Measurements from ENCODE around the gene PIP5K1C. TPM values are rescaled to one million over a fixed set of nuclear protein-coding genes. Genes with fewer than 3 reads are reported as not detected.
A peak's percentile ranks its signal among the peaks of the same experiment; 100 is the strongest.
"Not testable (repeated sequence)": the region's sequence is repeated elsewhere in the genome, so short reads cannot be mapped to it uniquely, and the experiment has no call there.

PIP5K1C gene
- total RNA-seq, 1 donor from 2014 or later, result 42.0 TPM

DNA sequence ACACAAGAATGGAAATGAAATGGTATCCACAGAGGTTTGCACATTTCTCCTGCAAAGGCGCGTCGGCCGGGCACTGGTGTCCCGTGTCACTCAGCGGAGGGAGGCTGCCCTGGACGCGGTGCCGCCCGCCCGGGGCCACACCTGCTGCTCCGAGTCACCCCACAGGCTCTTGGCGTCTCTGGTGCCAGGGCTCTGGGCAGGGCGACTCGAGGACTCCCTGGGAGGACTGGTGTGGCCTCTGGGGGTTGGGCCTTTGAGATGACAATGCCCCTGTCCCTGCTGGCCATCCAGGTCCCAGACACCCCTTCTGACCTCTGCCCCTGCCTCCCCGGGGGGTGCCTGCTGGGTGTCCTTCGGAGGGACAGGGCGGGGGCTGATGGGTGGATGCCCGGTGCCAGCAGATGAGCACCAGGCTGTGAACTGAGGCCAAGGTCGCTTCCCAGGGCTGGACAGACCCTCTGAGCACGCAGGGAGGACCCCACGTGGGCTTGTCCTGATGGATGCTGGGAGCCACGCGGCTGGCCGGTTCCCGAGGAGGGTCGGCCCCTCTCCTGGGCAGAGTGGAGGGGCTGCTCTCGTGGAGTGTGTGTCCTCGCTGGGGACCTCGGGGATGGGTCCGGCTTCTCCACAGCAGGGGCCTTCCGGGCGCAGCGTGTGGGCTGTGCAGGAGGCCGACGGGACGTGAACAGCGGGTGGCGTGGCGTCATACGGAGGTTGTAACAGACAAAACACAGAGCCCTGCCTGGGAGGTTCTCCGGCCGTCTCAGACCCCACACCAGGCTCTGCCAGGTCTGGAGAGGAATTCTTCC lies 69.0 kb downstream of the PIP5K1C start:
- Mint-ChIP-seq H3K4me3 (ENCODE audit: unreplicated experiment) (no peak overlapping the region), H3K4me1 (ENCODE audit: low read depth, unreplicated experiment) (no peaks in the 10 kb centered on the region), H3K27me3 (ENCODE audit: low read depth, unreplicated experiment) (no peaks in the 10 kb centered on the region), H3K27ac (ENCODE audit: unreplicated experiment) (no peak overlapping the region), H3K9me3 (ENCODE audit: unreplicated experiment) (no peaks in the 10 kb centered on the region), H3K36me3 (ENCODE audit: low read depth, unreplicated experiment) (peaks cover 4% of the 10 kb centered on the region)
- DNase-seq (ENCODE audit: low read depth) (no peak), FAIRE-seq (no peak)
- H3K27ac ChIP-seq (ENCODE audit: low read depth, low read length), result no peak overlapping the region
- H4K20me1 ChIP-seq (ENCODE audit: insufficient read depth, low read length), result peaks cover 1% of the 10 kb centered on the region
- H3K79me2 ChIP-seq (ENCODE audit: insufficient read depth, low read length), result peaks cover 3% of the 10 kb centered on the region
- no peaks in the 10 kb centered on the region for H3K27me3 ChIP-seq (ENCODE audit: insufficient read depth, low read length)
- no peaks in the 10 kb centered on the region for H3K4me1 ChIP-seq (ENCODE audit: insufficient read depth, low read length)
- no peak overlapping the region for H3K9ac ChIP-seq (ENCODE audit: low read length)
- H3K9me3 ChIP-seq (ENCODE audit: insufficient read depth, low read depth, low read length), result no peaks in the 10 kb centered on the region
- H3K4me2 ChIP-seq (ENCODE audit: low read length), result no peak overlapping the region
- TF ChIP-seq, protein P1, sequence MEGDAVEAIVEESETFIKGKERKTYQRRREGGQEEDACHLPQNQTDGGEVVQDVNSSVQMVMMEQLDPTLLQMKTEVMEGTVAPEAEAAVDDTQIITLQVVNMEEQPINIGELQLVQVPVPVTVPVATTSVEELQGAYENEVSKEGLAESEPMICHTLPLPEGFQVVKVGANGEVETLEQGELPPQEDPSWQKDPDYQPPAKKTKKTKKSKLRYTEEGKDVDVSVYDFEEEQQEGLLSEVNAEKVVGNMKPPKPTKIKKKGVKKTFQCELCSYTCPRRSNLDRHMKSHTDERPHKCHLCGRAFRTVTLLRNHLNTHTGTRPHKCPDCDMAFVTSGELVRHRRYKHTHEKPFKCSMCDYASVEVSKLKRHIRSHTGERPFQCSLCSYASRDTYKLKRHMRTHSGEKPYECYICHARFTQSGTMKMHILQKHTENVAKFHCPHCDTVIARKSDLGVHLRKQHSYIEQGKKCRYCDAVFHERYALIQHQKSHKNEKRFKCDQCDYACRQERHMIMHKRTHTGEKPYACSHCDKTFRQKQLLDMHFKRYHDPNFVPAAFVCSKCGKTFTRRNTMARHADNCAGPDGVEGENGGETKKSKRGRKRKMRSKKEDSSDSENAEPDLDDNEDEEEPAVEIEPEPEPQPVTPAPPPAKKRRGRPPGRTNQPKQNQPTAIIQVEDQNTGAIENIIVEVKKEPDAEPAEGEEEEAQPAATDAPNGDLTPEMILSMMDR (IDR thresholded peaks at IDR 0.05; ENCODE audit: insufficient read depth, low read depth, low read length), result no peak
- TF ChIP-seq EZH2 (IDR thresholded peaks at IDR 0.05; ENCODE audit: insufficient read depth, low read length), result no peak
- no peak overlapping the region for H2AFZ ChIP-seq (ENCODE audit: low read depth, low read length)
- no peak overlapping the region for H3K4me3 ChIP-seq (ENCODE audit: insufficient read depth, low read depth, low read length)
- no peaks in the 10 kb centered on the region for H3K36me3 ChIP-seq (ENCODE audit: insufficient read depth, low read length)

DNA sequence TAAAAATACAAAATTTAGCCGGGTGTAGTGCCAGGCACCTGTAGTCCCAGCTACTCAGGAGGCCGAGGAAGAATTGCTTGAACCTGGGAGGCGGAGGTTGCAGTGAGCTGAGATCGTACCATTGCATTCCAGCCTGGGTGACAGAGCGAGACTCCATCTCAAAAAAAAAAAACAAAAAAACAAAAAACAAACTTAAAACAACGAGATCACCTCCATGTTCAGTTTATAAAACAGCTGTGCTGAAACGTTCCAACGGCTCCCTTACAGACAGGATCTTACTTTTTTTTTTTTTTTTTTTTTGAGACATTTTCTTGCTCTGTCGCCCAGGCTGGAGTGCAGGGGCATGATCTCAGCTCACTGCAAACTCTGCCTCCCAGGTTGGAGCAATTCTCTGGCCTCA lies 71.5 kb downstream of the PIP5K1C start:
- H3K9me3 ChIP-seq (ENCODE audit: insufficient read depth, low read depth, low read length); H3K4me1 Mint-ChIP-seq (ENCODE audit: low read depth, unreplicated experiment); H3K4me2 ChIP-seq (ENCODE audit: low read length); H3K36me3 Mint-ChIP-seq (ENCODE audit: low read depth, unreplicated experiment); H2AFZ ChIP-seq (ENCODE audit: low read depth, low read length); H3K27ac Mint-ChIP-seq (ENCODE audit: unreplicated experiment); H3K4me3 ChIP-seq (ENCODE audit: insufficient read depth, low read depth, low read length); H3K9me3 Mint-ChIP-seq (ENCODE audit: unreplicated experiment); FAIRE-seq; H3K36me3 ChIP-seq (ENCODE audit: insufficient read depth, low read length); H3K27me3 ChIP-seq (ENCODE audit: insufficient read depth, low read length); DNase-seq (ENCODE audit: low read depth); H3K9ac ChIP-seq (ENCODE audit: low read length); H3K27ac ChIP-seq (ENCODE audit: low read depth, low read length); H3K27me3 Mint-ChIP-seq (ENCODE audit: low read depth, unreplicated experiment); H3K4me3 Mint-ChIP-seq (ENCODE audit: unreplicated experiment): not testable (repeated sequence)
- peaks cover 10% of the 10 kb centered on the region for H3K4me1 ChIP-seq (ENCODE audit: insufficient read depth, low read length)
- H4K20me1 ChIP-seq (ENCODE audit: insufficient read depth, low read length), result peaks cover 24% of the 10 kb centered on the region
- peaks cover 28% of the 10 kb centered on the region for H3K79me2 ChIP-seq (ENCODE audit: insufficient read depth, low read length)

DNA sequence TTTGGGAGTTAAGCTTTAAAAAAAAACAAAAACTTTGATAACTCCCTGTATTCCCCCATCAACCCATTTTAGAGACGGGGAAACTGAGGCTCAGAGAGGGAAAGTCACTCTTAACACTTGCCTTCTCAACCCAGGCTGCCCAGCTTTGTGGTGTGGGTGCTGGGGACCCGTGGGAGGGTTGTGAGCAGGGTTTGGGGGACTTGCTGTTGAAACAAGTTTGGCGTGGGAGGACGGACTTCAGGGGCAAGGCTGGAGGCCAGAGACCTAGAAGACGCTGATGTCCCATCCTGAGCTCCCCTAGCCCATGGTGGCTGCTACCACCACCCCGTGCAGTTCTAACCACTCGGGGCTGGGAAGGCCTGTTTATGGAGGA lies 72.9 kb downstream of the PIP5K1C start:
- no peaks in the 10 kb centered on the region for H3K27me3 Mint-ChIP-seq (ENCODE audit: low read depth, unreplicated experiment)
- no peaks in the 10 kb centered on the region for H3K36me3 ChIP-seq (ENCODE audit: insufficient read depth, low read length)
- H3K27ac Mint-ChIP-seq (ENCODE audit: unreplicated experiment), result no peak overlapping the region
- no peak overlapping the region for H3K27ac ChIP-seq (ENCODE audit: low read depth, low read length)
- peak overlapping the region; percentile 62 for H2AFZ ChIP-seq (ENCODE audit: low read depth, low read length)
- DNase-seq (ENCODE audit: low read depth), result no peak
- peak overlapping the region; percentile 94 for H3K4me3 Mint-ChIP-seq (ENCODE audit: unreplicated experiment)
- no peak for FAIRE-seq
- H4K20me1 ChIP-seq (ENCODE audit: insufficient read depth, low read length), result peaks cover 27% of the 10 kb centered on the region
- no peaks in the 10 kb centered on the region for H3K27me3 ChIP-seq (ENCODE audit: insufficient read depth, low read length)
- H3K4me1 Mint-ChIP-seq (ENCODE audit: low read depth, unreplicated experiment), result peaks cover 4% of the 10 kb centered on the region
- H3K36me3 Mint-ChIP-seq (ENCODE audit: low read depth, unreplicated experiment), result peaks cover 4% of the 10 kb centered on the region
- H3K4me1 ChIP-seq (ENCODE audit: insufficient read depth, low read length), result peaks cover 10% of the 10 kb centered on the region
- H3K9ac ChIP-seq (ENCODE audit: low read length), result no peak overlapping the region
- no peaks in the 10 kb centered on the region for H3K9me3 ChIP-seq (ENCODE audit: insufficient read depth, low read depth, low read length)
- peaks cover 36% of the 10 kb centered on the region for H3K79me2 ChIP-seq (ENCODE audit: insufficient read depth, low read length)
- no peak for TF ChIP-seq EZH2 (IDR thresholded peaks at IDR 0.05; ENCODE audit: insufficient read depth, low read length)
- TF ChIP-seq, protein P1 (IDR thresholded peaks at IDR 0.05; ENCODE audit: insufficient read depth, low read depth, low read length), result no peak
- H3K4me3 ChIP-seq (ENCODE audit: insufficient read depth, low read depth, low read length), result no peak overlapping the region
- H3K9me3 Mint-ChIP-seq (ENCODE audit: unreplicated experiment), result no peaks in the 10 kb centered on the region
- peak overlapping the region; percentile 95 for H3K4me2 ChIP-seq (ENCODE audit: low read length)

Measured in astrocyte (in vitro differentiated cells and primary cell).